ENCODE data around the gene UBL4A.

Gene UBL4A

GRCh38 chrX:154486396-154487207 is at the start of gene UBL4A:
UBL4A (minus strand) TSS chrX:154486615; CDS start chrX:154486584, 31 bp downstream.
- Mint-ChIP-seq H3K36me3 (ENCODE audit: low read depth) (peaks cover 4% of the 10 kb centered on the region), H3K4me1 (peaks cover 24% of the 10 kb centered on the region), H3K4me3 (peak within 1 kb of the TSS; percentile 73), H3K27me3 (no peaks in the 10 kb centered on the region), H3K9me3 (no peaks in the 10 kb centered on the region), H3K27ac (peak within 1 kb of the TSS; percentile 65)
- ATAC-seq (no peak), DNase-seq (peak; percentile 64)

DNA sequence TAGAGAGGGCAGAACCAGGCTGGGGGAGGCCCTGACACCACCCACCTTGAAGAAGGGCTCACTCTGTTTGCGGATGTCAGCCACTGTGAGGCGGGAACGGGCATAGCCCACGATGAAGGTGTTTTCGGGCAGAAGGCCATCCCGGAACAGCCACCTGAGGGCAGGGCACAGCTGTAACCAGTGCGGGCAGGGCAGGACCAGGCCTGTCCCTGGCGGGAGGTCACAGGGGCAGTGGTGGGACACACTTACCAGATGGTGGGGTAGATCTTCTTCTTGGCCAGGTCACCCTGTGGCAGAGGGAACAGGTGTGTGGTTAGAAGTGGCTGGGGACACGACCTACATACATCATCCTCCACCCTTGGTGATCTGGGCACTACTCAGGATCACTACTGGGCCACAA is 49.5 kb upstream of the UBL4A start:
- Mint-ChIP-seq H3K4me1 (peaks cover 17% of the 10 kb centered on the region), H3K4me3 (no peak overlapping the region), H3K27ac (no peak overlapping the region), H3K9me3 (no peaks in the 10 kb centered on the region), H3K27me3 (no peaks in the 10 kb centered on the region), H3K36me3 (ENCODE audit: low read depth) (peaks cover 9% of the 10 kb centered on the region)
- ATAC-seq (no peak), DNase-seq (no peak)

- Mint-ChIP-seq H3K4me1 (peaks cover 16% of the 10 kb centered on the region), H3K27ac (no peak overlapping the region)
- peak; percentile 92 for ATAC-seq
Measured at GRCh38 chrX:154534526-154535322, 48.3 kb upstream of the UBL4A start.

DNA sequence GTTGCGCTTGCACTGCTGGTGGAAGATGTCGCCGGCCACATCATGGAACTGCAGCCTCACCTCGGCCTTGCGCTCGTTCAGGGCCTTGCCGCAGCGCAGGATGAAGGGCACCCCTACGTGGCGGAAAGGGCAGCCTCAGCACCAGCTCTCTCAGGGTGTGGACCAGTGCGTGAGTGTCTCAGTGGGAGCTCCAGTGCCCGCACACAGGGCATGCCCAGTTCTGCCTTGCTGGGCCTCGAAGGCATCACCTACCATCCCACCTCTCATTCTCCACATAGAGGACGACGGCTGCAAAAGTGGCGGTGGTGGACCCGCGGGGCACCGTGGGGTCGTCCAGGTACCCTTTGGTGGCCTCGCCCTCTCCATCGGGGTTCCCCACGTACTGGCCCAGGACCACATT is 46.3 kb upstream of the UBL4A start:
- Mint-ChIP-seq H3K27me3 (no peaks in the 10 kb centered on the region), H3K27ac (no peak overlapping the region), H3K9me3 (no peaks in the 10 kb centered on the region), H3K36me3 (ENCODE audit: low read depth) (peaks cover 4% of the 10 kb centered on the region), H3K4me1 (peaks cover 6% of the 10 kb centered on the region), H3K4me3 (no peak overlapping the region)
- DNase-seq (no peak), ATAC-seq (no peak)

More at GRCh38 chrX:154534526-154535322, 48.3 kb upstream of the UBL4A start:
- H3K36me3 Mint-ChIP-seq (ENCODE audit: low read depth) = peaks cover 7% of the 10 kb centered on the region
- H3K4me3 Mint-ChIP-seq = no peak overlapping the region
- DNase-seq = peak; percentile 85
- no peaks in the 10 kb centered on the region for H3K9me3 Mint-ChIP-seq
- no peaks in the 10 kb centered on the region for H3K27me3 Mint-ChIP-seq

- ATAC-seq = no peak
- Mint-ChIP-seq H3K27me3 (no peaks in the 10 kb centered on the region), H3K9me3 (no peaks in the 10 kb centered on the region), H3K4me1 (peaks cover 12% of the 10 kb centered on the region), H3K27ac (no peak overlapping the region), H3K36me3 (ENCODE audit: low read depth) (peaks cover 4% of the 10 kb centered on the region), H3K4me3 (no peak overlapping the region)
- DNase-seq = no peak
Measured at GRCh38 chrX:154531626-154532025, 45.2 kb upstream of the UBL4A start.

GRCh38 chrX:154530286-154530685 is 43.9 kb upstream of the UBL4A start:
- no peak overlapping the region for H3K4me3 Mint-ChIP-seq
- peaks cover 21% of the 10 kb centered on the region for H3K4me1 Mint-ChIP-seq
- no peaks in the 10 kb centered on the region for H3K9me3 Mint-ChIP-seq

GRCh38 chrX:154529206-154529612 is 42.8 kb upstream of the UBL4A start:
- no peaks in the 10 kb centered on the region for H3K9me3 Mint-ChIP-seq
- DNase-seq (no peak), ATAC-seq (no peak)
- no peaks in the 10 kb centered on the region for H3K27me3 Mint-ChIP-seq
- peaks cover 18% of the 10 kb centered on the region for H3K4me1 Mint-ChIP-seq
- H3K4me3 Mint-ChIP-seq = no peak overlapping the region
- no peak overlapping the region for H3K27ac Mint-ChIP-seq
- H3K36me3 Mint-ChIP-seq (ENCODE audit: low read depth) = peaks cover 2% of the 10 kb centered on the region

More at GRCh38 chrX:154530286-154530685, 43.9 kb upstream of the UBL4A start:
- H3K36me3 Mint-ChIP-seq (ENCODE audit: low read depth) = peaks cover 2% of the 10 kb centered on the region
- ATAC-seq (no peak), DNase-seq (no peak)
- no peaks in the 10 kb centered on the region for H3K27me3 Mint-ChIP-seq
- no peak overlapping the region for H3K27ac Mint-ChIP-seq

GRCh38 chrX:154526901-154527675 is 40.7 kb upstream of the UBL4A start:
- DNase-seq (peak; percentile 63), ATAC-seq (peak; percentile 89)
- Mint-ChIP-seq H3K27me3 (no peaks in the 10 kb centered on the region), H3K4me3 (no peak overlapping the region), H3K36me3 (ENCODE audit: low read depth) (no peaks in the 10 kb centered on the region), H3K9me3 (no peaks in the 10 kb centered on the region), H3K27ac (no peak overlapping the region), H3K4me1 (peaks cover 18% of the 10 kb centered on the region)

- peaks cover 18% of the 10 kb centered on the region for H3K4me1 Mint-ChIP-seq
- no peaks in the 10 kb centered on the region for H3K36me3 Mint-ChIP-seq (ENCODE audit: low read depth)
- no peaks in the 10 kb centered on the region for H3K27me3 Mint-ChIP-seq
- DNase-seq (no peak), ATAC-seq (no peak)
- no peak overlapping the region for H3K4me3 Mint-ChIP-seq
- no peak overlapping the region for H3K27ac Mint-ChIP-seq
- H3K9me3 Mint-ChIP-seq = no peaks in the 10 kb centered on the region
Measured at GRCh38 chrX:154525606-154526490, 39.4 kb upstream of the UBL4A start.

- peaks cover 8% of the 10 kb centered on the region for H3K4me1 Mint-ChIP-seq
- no peaks in the 10 kb centered on the region for H3K27me3 Mint-ChIP-seq
- H3K36me3 Mint-ChIP-seq (ENCODE audit: low read depth) = peaks cover 5% of the 10 kb centered on the region
- no peaks in the 10 kb centered on the region for H3K9me3 Mint-ChIP-seq
- no peak overlapping the region for H3K4me3 Mint-ChIP-seq
- DNase-seq = no peak
- no peak overlapping the region for H3K27ac Mint-ChIP-seq
- no peak for ATAC-seq
Measured at GRCh38 chrX:154519389-154519788, 33.0 kb upstream of the UBL4A start.

GRCh38 chrX:154517101-154517781 is 30.8 kb upstream of the UBL4A start:
- no peak for DNase-seq
- peaks cover 17% of the 10 kb centered on the region for H3K4me1 Mint-ChIP-seq
- no peak for ATAC-seq
- no peak overlapping the region for H3K27ac Mint-ChIP-seq
- H3K27me3 Mint-ChIP-seq = no peaks in the 10 kb centered on the region
- no peak overlapping the region for H3K4me3 Mint-ChIP-seq
- H3K9me3 Mint-ChIP-seq = no peaks in the 10 kb centered on the region
- H3K36me3 Mint-ChIP-seq (ENCODE audit: low read depth) = peaks cover 10% of the 10 kb centered on the region

DNA sequence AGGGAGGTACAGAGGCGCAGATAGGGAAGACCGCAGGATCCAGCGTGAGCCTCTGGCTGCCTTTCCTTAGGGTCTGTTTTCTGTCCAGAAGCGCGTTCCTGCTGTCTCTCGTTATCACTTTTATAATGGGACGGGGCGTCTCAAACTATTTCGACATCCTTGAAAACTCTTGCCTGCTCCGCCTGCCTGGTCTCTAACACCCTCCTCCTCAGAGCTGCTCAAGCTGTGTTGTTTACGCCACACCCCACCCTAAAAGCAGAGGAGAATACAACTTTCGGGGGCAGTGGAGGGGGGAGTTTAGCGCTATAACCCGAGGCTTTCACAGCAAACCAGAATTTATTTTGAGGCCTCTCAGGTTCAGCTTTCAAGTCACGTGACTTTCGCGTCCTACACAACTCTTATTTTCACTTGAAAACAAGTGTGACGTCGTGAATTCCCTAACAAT is 30.3 kb upstream of the UBL4A start:
- Mint-ChIP-seq H3K36me3 (ENCODE audit: low read depth) (peaks cover 10% of the 10 kb centered on the region), H3K9me3 (no peaks in the 10 kb centered on the region)
- ATAC-seq = no peak

DNA sequence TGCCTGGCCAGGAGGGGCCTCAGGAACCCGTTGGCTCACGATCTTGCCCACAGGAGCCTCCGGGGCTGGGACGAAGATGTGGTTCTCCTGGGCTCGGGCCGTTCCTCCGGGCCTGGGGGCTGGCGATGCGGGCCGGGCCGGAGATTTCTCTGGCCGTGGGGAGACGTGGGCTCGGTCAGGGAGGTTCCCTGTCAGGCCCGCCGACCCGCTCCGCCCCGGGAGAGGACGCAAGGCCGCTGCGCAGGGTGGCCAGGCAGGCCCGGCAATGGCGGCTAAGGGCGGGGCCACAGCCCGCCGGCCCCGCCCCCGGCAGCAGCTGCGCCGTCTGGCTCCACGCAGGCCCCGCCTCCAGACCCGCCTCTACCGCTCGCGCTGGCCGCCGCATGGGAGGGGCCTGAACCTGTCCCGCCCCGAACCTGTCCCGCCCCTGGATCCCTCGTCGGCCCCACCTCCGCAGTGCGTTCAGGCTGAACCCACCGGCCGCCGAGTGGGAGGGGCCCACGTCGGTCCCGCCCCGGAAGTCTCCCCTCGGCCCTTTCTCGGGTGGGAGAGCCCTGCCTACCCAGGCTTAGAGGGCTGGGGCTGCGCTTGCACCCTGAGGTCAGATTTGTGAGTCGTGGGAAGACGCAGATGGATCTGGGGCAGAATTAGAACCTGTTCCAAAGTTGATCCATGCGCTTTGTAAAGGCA is 29.7 kb upstream of the UBL4A start, which contains the start of gene FAM3A:
Gene FAM3A (minus strand): TSS at position 267 of the 690 bp plus-strand sequence. CDS start 460 bp downstream, outside the sequence.
- peak; percentile 91 for ATAC-seq

More for the DNA sequence above, 30.3 kb upstream of the UBL4A start:
- no peak for DNase-seq
- Mint-ChIP-seq H3K27ac (peak overlapping the region; percentile 85), H3K4me1 (peaks cover 20% of the 10 kb centered on the region), H3K27me3 (no peaks in the 10 kb centered on the region), H3K4me3 (peak overlapping the region; percentile 83)

More for the DNA sequence above, 29.7 kb upstream of the UBL4A start, which contains the start of gene FAM3A:
- no peaks in the 10 kb centered on the region for H3K9me3 Mint-ChIP-seq
- DNase-seq = peak; percentile 93
- peaks cover 10% of the 10 kb centered on the region for H3K36me3 Mint-ChIP-seq (ENCODE audit: low read depth)
- peak within 1 kb of the TSS; percentile 86 for H3K4me3 Mint-ChIP-seq
- no peaks in the 10 kb centered on the region for H3K27me3 Mint-ChIP-seq
- H3K4me1 Mint-ChIP-seq = peaks cover 25% of the 10 kb centered on the region
- H3K27ac Mint-ChIP-seq = peak within 1 kb of the TSS; percentile 85
